Measurements from ENCODE around the gene KCNJ3. TPM values are rescaled to one million over a fixed set of nuclear protein-coding genes. Genes with fewer than 3 reads are reported as not detected.

KCNJ3 gene
- polyA plus RNA-seq, 3 donors = not detected

GRCh38 chr2:154713675-154714074 is 15.2 kb downstream of the KCNJ3 start:
- H3K4me1 ChIP-seq (ENCODE audit: control insufficient read depth in 1 of 2, insufficient read depth in 2 of 2, low read length in 2 of 2) = no peaks in the 10 kb centered on the region
- DNase-seq = no peak
- no peak overlapping the region for H3K27ac ChIP-seq (ENCODE audit: low read depth in 1 of 2, low read length in 2 of 2)
- H2AFZ ChIP-seq (ENCODE audit: insufficient read depth, low read depth, low read length, poor library complexity, severe bottlenecking) = no peak overlapping the region
- no peaks in the 10 kb centered on the region for H3K36me3 Mint-ChIP-seq
- H3K9me3 ChIP-seq (replicated peaks in 1 of 2; ENCODE audit: control insufficient read depth in 1 of 2, insufficient read depth in 1 of 2, low read length in 2 of 2) = no peaks in the 10 kb centered on the region
- no peak overlapping the region for H3K4me2 ChIP-seq (replicated peaks; ENCODE audit: extremely low read depth, low read length, poor library complexity, severe bottlenecking)
- no peaks in the 10 kb centered on the region for H4K20me1 ChIP-seq (ENCODE audit: insufficient read depth, low read length)
- no peaks in the 10 kb centered on the region for H3K4me1 Mint-ChIP-seq
- TF ChIP-seq, protein P1, sequence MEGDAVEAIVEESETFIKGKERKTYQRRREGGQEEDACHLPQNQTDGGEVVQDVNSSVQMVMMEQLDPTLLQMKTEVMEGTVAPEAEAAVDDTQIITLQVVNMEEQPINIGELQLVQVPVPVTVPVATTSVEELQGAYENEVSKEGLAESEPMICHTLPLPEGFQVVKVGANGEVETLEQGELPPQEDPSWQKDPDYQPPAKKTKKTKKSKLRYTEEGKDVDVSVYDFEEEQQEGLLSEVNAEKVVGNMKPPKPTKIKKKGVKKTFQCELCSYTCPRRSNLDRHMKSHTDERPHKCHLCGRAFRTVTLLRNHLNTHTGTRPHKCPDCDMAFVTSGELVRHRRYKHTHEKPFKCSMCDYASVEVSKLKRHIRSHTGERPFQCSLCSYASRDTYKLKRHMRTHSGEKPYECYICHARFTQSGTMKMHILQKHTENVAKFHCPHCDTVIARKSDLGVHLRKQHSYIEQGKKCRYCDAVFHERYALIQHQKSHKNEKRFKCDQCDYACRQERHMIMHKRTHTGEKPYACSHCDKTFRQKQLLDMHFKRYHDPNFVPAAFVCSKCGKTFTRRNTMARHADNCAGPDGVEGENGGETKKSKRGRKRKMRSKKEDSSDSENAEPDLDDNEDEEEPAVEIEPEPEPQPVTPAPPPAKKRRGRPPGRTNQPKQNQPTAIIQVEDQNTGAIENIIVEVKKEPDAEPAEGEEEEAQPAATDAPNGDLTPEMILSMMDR (IDR thresholded peaks at IDR 0.05) = no peak
- intact Hi-C loops (cut with micrococcal nuclease) = no loop called here
- peaks cover 0 to 1% (median 0%) of the 10 kb centered on the region in 3 donors for H3K27me3 Mint-ChIP-seq (ENCODE audit: low read depth in 3 of 3)
- no peak overlapping the region for H3K27ac Mint-ChIP-seq
- no peak overlapping the region for H3K9ac ChIP-seq (ENCODE audit: insufficient read depth, low read length, poor library complexity, severe bottlenecking)
- no peaks in the 10 kb centered on the region for H3K79me2 ChIP-seq (ENCODE audit: insufficient read depth, low read length)
- H3K9me3 Mint-ChIP-seq = peaks cover 0 to 2% (median 2%) of the 10 kb centered on the region in 7 donors
- H3K36me3 ChIP-seq (replicated peaks in 1 of 2; ENCODE audit: control insufficient read depth in 1 of 2, insufficient read depth in 2 of 2, low read length in 2 of 2) = no peaks in the 10 kb centered on the region
- H3K27me3 ChIP-seq (ENCODE audit: control insufficient read depth in 2 of 2, insufficient read depth in 2 of 2, low read length in 2 of 2) = no peaks in the 10 kb centered on the region
- H3K4me3 Mint-ChIP-seq = no peak overlapping the region
- no peak overlapping the region for H3K4me3 ChIP-seq (replicated peaks in 1 of 3; ENCODE audit: low read depth in 2 of 3, low read length in 3 of 3)

GRCh38 chr2:154720651-154721050 is 22.2 kb downstream of the KCNJ3 start:
- no peaks in the 10 kb centered on the region for H3K9me3 ChIP-seq (replicated peaks in 1 of 2; ENCODE audit: control insufficient read depth in 1 of 2, insufficient read depth in 1 of 2, low read length in 2 of 2)
- Mint-ChIP-seq H3K4me3 (no peak overlapping the region), H3K9me3 (peaks cover 0 to 2% (median 0%) of the 10 kb centered on the region in 7 donors), H3K27me3 (ENCODE audit: low read depth in 3 of 3) (no peaks in the 10 kb centered on the region), H3K36me3 (no peaks in the 10 kb centered on the region), H3K27ac (no peak overlapping the region), H3K4me1 (no peaks in the 10 kb centered on the region)
- H2AFZ ChIP-seq (ENCODE audit: insufficient read depth, low read depth, low read length, poor library complexity, severe bottlenecking) = no peak overlapping the region
- DNase-seq = no peak
- intact Hi-C loops (cut with micrococcal nuclease) = no loop called here
- no peak overlapping the region for H3K4me3 ChIP-seq (replicated peaks in 1 of 3; ENCODE audit: low read depth in 2 of 3, low read length in 3 of 3)
- no peaks in the 10 kb centered on the region for H3K4me1 ChIP-seq (ENCODE audit: control insufficient read depth in 1 of 2, insufficient read depth in 2 of 2, low read length in 2 of 2)
- no peaks in the 10 kb centered on the region for H3K79me2 ChIP-seq (ENCODE audit: insufficient read depth, low read length)
- no CpG with 5 or more reads among the region's 2 CpGs for WGBS (ENCODE audit: insufficient coverage)
- H3K27me3 ChIP-seq (ENCODE audit: control insufficient read depth in 2 of 2, insufficient read depth in 2 of 2, low read length in 2 of 2) = no peaks in the 10 kb centered on the region
- TF ChIP-seq, protein P1 (IDR thresholded peaks at IDR 0.05) = no peak
- H4K20me1 ChIP-seq (ENCODE audit: insufficient read depth, low read length) = no peaks in the 10 kb centered on the region
- no peak overlapping the region for H3K27ac ChIP-seq (ENCODE audit: low read depth in 1 of 2, low read length in 2 of 2)
- H3K4me2 ChIP-seq (replicated peaks; ENCODE audit: extremely low read depth, low read length, poor library complexity, severe bottlenecking) = no peak overlapping the region
- no peak overlapping the region for H3K9ac ChIP-seq (ENCODE audit: insufficient read depth, low read length, poor library complexity, severe bottlenecking)
- no peaks in the 10 kb centered on the region for H3K36me3 ChIP-seq (replicated peaks in 1 of 2; ENCODE audit: control insufficient read depth in 1 of 2, insufficient read depth in 2 of 2, low read length in 2 of 2)

Data from CD14-positive monocyte (primary cell).